Stimulated activated CD8-positive, alpha-beta memory T cell treated with anti-CD3 and anti-CD28 coated beads, Interleukin-7, amount 100 ng/mL, for 4 hours (primary cell): Measurements from ENCODE around the gene IGSF21.

Experiments used
- DNase-seq, 2 donors: peaks; one replicate each; pipeline ENCODE4 v3.0.0-alpha.2; 2020; ENCODE audit warnings: low read depth in 2 of 2

The IGSF21 gene

DNA sequence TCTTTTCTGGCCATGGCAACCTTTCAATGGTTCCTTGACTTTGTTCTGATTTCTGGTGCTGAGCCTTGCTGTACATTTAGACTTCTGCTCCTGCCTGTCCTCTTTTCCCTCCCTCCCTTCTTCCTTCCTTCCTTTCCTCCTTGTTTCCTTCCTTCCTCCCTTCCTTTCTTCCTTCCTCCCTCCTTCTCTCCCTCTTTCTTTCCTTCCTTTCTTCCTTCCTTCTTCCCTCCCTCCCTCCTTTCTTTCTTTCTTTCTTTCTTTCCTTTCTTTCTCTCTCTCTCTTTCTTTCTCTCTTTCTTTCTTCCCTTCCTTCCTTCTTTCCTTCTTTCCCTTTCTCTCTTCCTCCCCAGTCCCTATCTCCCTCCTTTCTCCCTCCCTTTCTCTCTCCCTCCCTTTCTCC is 10.4 kb upstream of the IGSF21 start:
- DNase-seq, result no peak

DNA sequence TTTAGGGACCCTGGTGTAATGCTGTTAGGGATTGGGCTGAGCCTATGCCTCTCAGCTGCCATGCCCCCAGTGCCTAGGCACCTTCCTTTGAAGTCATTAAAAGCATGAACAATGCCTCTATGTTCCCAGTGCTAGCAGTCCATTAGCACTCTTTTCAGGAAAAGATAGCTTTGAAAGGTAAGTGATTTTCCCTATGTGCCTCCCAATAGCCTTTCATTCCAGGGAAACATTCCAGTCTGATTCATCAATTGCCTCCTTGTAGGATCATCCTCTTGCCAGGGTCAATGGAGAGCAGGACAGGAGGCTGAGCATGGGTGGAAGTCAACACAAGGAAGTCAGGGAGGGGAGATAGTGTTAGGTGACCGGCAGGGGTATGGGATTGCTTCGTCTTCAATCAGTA is 8.6 kb upstream of the IGSF21 start:
- no peak for DNase-seq

DNA sequence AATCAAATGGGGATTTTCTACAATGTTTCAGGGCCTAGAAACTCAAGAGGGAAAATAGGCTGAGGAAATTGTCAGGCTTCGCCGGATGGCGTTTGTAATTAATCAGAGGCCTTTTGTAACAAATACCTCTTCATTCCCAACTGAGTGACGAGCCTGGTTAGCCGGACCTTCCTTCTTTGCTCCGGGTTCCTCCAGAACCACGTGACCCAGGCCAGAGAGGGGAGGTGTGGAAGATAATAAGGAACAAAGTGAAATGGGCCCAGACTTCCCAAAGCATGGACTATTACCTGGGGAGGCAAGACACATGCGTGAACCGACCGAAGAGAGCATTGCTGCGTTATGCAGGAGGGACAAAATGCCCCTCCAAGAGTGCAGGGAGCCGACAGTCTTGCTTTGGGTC is 7.5 kb upstream of the IGSF21 start:
- no peak for DNase-seq

- DNase-seq, result peak in 1 of 2 donors; percentile 8
Measured at GRCh38 chr1:18100491-18101063, 7.0 kb upstream of the IGSF21 start.

DNA sequence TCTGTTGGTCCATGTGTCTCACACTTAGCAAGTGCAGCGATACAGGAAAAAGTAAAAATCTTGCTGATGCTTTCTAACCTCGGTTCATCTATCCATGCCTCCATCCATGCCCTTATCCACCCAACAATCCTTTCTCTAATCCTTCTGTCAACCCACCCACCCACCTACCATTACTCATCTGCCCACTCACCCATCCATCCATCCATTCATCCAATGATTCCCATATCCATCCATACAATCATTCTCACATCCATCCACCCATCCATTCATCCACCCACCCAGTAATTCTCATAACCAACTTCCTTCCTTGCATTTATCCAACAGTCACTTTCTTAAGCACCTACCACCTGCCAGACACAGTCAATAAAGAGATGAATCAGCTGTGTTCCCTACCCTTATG is 6.1 kb upstream of the IGSF21 start:
- DNase-seq, result no peak

- DNase-seq, result no peak
Measured at GRCh38 chr1:18103788-18104421, 3.7 kb upstream of the IGSF21 start.

DNA sequence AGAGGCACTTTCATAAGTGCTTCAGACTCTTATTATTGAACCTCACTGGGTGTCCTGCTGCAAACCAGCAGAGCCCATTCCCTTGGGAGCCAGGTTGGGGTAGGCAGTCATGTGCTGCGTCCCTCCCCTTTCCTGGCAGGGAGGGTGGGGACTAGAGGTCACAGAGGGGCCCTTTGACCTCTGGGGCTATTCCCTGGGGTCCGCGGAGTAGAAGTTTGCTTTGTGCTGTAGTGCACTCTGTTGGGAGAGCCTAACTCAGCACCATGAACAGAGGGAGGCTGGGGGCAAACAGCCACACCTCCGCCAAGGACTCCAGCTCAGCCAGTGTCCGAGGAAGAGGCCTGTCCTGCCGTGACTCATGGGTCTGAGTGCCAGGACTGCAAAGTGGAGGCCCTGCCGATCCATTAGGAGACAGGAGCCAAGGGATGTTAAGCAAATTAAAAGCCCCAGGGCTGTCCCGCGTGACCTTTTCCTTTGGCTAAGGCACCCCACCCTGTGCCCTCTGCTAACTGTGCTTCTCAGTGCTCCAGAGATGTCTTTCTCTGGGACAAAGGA is 3.0 kb upstream of the IGSF21 start:
- no peak for DNase-seq

DNA sequence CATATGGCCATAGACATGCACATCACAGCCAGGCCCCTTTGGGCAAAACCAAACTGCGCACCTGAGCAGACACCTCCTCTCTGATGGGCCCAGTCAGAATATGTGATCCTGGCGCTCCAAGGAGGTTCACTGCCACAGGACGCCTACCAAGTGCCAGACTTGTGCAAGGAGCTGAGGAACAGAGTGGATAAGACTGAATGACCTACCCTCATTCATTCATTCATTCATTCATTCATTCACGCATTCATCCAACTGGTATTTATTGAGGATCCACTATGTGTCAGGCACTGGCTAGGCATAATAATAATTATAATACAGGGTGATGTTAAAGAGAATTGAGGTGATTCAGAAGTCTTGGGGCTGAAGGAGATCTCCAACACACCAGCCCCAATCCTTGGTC is 2.4 kb upstream of the IGSF21 start:
- DNase-seq, result no peak

- DNase-seq, result no peak
Measured at GRCh38 chr1:18108299-18109057, 880 bp downstream of the IGSF21 start.

DNA sequence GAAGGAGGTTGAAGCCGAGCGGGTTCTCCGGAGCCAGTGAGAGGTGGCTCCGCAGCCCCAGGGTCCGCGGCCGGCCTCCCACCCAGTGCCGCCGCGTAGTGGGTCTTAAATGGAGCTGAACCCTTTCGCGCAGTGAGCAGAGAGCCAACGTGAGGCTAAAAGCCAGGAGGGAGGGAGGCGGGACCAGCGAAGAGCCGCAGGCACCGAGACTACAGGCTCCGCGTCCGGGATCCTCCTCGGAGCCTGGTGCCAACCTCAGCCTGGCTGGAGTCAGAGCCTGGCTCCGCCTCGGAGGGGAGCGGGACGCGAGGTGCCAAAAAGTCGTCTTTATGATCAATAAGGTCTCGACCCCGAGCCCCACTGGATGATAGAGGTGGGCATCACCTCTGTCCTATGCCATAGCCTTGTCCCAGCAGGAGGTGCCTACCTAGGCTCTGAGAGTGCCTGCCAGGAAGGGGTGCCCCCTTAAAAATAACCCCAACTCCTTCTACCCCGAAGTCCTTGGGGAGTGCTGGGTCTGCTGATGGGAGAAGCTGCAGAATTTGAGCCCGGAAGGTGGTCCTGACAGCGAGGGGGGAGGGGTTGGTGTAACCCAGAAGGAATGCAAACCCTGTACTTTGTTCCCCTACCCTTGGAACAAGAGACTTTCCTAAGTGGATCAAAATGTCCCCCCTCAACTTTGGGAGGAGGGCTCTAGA is 1.6 kb downstream of the IGSF21 start:
- no peak for DNase-seq

DNA sequence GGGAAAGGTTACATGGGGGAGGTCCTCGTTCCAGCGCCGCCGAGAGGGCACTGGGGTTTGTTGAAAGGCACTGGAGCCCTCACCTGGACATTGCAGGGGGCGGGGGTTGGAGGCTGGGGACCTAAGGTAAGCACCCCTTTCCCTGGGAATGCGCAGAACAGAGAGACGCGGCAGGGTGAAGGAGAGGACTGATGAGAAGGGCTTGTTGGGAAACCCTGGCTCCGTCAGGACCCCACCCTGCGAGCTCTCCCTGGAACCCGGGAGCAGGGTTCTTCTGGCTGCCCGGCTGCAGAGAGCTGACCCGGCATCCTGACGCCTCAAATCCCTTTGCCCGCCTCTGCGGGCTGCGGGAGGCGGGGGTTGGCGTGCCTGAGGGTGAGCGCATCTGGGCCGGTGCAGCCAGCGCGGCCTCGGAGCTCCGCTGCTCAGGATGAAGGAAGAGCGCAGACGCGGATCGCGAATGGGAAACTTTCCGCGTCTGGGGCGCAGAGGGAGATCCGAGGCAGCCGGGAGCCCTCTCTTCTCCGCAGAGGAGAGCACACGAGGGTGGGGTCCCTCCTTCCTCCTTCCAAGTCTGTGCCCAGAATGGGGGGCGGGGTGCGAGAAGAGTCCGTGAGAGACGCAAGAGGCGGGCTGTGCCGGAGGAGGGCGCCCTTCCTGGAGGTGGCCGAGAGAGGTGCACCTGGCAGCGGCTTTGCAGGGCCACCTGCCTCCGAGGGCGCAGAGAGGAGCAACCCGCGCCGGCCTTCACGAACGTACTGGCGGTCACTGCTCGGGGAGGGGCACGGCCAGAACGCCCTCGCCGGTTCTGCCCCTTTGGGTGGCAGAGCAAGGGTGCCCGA is 2.4 kb downstream of the IGSF21 start:
- DNase-seq, result no peak

DNA sequence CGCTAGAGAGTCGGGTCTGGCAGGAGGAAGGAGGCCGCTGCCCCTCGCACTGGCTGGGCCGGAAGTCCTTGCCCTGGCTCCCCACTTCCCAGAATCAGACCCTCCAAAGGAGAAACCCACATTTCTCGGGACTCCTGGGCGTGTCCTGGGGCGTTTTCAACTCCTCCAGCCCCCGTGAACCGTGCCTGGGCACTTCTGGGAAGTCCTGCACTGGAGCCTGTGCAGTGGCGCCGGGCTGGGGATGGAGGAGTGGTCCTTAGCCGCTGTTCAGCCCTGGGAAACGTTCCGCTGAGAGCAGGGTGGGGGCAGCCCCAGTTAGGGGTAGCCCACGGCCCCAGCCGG is 3.0 kb downstream of the IGSF21 start:
- no peak for DNase-seq

GRCh38 chr1:18110968-18111367 is 3.4 kb downstream of the IGSF21 start:
- no peak for DNase-seq

- no peak for DNase-seq
Measured at GRCh38 chr1:18111605-18112297, 4.2 kb downstream of the IGSF21 start.

DNA sequence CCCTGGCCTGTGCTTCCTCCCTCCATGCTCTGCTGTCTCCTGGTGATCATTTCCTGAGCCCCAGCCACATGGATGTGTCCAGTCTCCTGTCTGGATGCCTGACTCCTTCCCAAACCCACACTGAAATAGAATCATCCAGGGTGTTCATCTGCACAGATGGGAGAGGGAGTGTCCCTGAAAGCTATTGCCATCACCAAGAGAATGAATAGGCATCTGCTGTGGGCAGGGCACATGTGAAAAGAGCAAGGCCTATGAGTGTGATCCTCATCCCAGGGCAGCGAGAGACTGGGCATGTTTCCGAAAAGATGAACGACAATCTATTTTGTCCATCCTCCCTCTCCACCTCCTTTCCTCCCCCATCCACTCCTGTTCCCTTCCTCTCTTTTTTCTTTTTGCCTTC is 5.0 kb downstream of the IGSF21 start:
- DNase-seq, result no peak

GRCh38 chr1:18114726-18115410 is 7.3 kb downstream of the IGSF21 start:
- no peak for DNase-seq

GRCh38 chr1:18116777-18117176 is 9.2 kb downstream of the IGSF21 start:
- DNase-seq, result no peak

- DNase-seq, result no peak
Measured at GRCh38 chr1:18118078-18118477, 10.5 kb downstream of the IGSF21 start.

DNA sequence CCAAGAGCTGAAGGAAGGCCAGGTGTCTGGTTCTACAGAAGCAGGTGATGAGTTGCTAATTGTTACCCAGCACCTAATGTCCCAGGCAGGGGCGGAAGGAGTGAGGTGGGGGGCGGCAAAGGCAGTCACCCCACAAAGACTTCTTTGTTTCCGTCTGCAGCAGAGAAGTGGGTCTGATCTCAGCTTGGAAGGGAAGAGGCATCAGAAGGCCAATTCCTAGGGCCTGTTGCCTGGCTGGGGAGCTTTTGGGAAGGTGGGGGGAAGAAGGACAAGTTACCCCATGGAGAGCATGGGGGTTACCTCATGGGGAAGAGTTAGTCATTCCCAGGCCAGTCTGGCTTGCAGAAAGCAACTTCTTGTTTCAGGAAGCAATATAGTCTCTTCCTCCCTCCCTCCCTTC is 10.9 kb downstream of the IGSF21 start:
- DNase-seq, result no peak

DNA sequence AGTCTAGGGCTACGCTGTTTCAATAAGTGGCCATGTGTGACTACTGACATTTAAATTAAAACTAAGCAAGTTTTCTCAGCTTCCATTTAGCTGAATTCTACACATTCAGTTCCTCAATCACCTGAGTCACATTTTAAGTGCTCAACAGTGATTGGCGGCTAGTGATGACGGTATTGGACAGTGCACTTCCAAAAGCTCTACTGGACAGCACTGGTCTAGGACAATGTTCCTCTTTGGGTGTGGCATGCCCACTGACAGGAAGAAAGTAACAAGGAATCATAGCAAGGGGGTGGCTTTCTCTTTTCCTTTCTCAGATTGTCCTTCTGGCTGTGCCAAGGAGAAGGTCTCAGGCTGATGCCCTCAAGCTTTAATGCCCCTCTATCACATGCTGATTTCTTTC is 11.7 kb downstream of the IGSF21 start:
- no peak for DNase-seq
